ENCODE measurements around the gene CRELD1.
"Not testable (repeated sequence)": the region's sequence is repeated elsewhere in the genome, so short reads cannot be mapped to it uniquely, and the experiment has no call there.

CRELD1 gene

GRCh38 chr3:9937486-9938238 lies 4.0 kb downstream of the CRELD1 start:
- no peak for DNase-seq
- peaks cover 24% of the 10 kb centered on the region for H3K4me1 Mint-ChIP-seq
- H3K9me3 Mint-ChIP-seq, result no peaks in the 10 kb centered on the region
- H3K36me3 Mint-ChIP-seq (ENCODE audit: low read depth), result peaks cover 9% of the 10 kb centered on the region
- no peaks in the 10 kb centered on the region for H3K27me3 Mint-ChIP-seq
- H3K4me3 Mint-ChIP-seq, result no peak overlapping the region
- ATAC-seq, result no peak
- no peak overlapping the region for H3K27ac Mint-ChIP-seq

- H3K27me3 Mint-ChIP-seq, result no peaks in the 10 kb centered on the region
- DNase-seq (no peak), ATAC-seq (no peak)
- no peaks in the 10 kb centered on the region for H3K9me3 Mint-ChIP-seq
- H3K4me3 Mint-ChIP-seq, result no peak overlapping the region
- no peak overlapping the region for H3K27ac Mint-ChIP-seq
- H3K4me1 Mint-ChIP-seq, result peaks cover 19% of the 10 kb centered on the region
- H3K36me3 Mint-ChIP-seq (ENCODE audit: low read depth), result peaks cover 9% of the 10 kb centered on the region
Measured at GRCh38 chr3:9938966-9939365, 5.3 kb downstream of the CRELD1 start.

- not testable (repeated sequence) for H3K4me1 Mint-ChIP-seq, H3K9me3 Mint-ChIP-seq
Measured at GRCh38 chr3:9939906-9940305, 6.3 kb downstream of the CRELD1 start.

GRCh38 chr3:9940746-9941145 lies 7.1 kb downstream of the CRELD1 start:
- DNase-seq (no peak), ATAC-seq (no peak)
- no peaks in the 10 kb centered on the region for H3K27me3 Mint-ChIP-seq
- no peak overlapping the region for H3K4me3 Mint-ChIP-seq
- H3K36me3 Mint-ChIP-seq (ENCODE audit: low read depth), result peaks cover 2% of the 10 kb centered on the region
- H3K4me1 Mint-ChIP-seq, result peaks cover 3% of the 10 kb centered on the region
- H3K27ac Mint-ChIP-seq, result no peak overlapping the region
- H3K9me3 Mint-ChIP-seq, result no peaks in the 10 kb centered on the region

More at GRCh38 chr3:9939906-9940305, 6.3 kb downstream of the CRELD1 start:
- not testable (repeated sequence) for H3K36me3 Mint-ChIP-seq (ENCODE audit: low read depth); DNase-seq; H3K27me3 Mint-ChIP-seq; H3K4me3 Mint-ChIP-seq; ATAC-seq; H3K27ac Mint-ChIP-seq

GRCh38 chr3:9942164-9942563 lies 8.5 kb downstream of the CRELD1 start:
- Mint-ChIP-seq H3K27ac (no peak overlapping the region), H3K27me3 (no peaks in the 10 kb centered on the region), H3K36me3 (ENCODE audit: low read depth) (peaks cover 2% of the 10 kb centered on the region), H3K4me3 (no peak overlapping the region), H3K4me1 (peaks cover 4% of the 10 kb centered on the region), H3K9me3 (no peaks in the 10 kb centered on the region)
- DNase-seq, result no peak
- no peak for ATAC-seq

- Mint-ChIP-seq H3K27ac (no peak overlapping the region), H3K36me3 (ENCODE audit: low read depth) (peaks cover 2% of the 10 kb centered on the region), H3K4me3 (no peak overlapping the region), H3K9me3 (no peaks in the 10 kb centered on the region), H3K27me3 (no peaks in the 10 kb centered on the region), H3K4me1 (peaks cover 4% of the 10 kb centered on the region)
- ATAC-seq, result no peak
- no peak for DNase-seq
Measured at GRCh38 chr3:9942934-9943690, 9.5 kb downstream of the CRELD1 start.

- H3K36me3 Mint-ChIP-seq (ENCODE audit: low read depth), result peaks cover 2% of the 10 kb centered on the region
- DNase-seq (no peak), ATAC-seq (no peak)
- no peaks in the 10 kb centered on the region for H3K9me3 Mint-ChIP-seq
- no peak overlapping the region for H3K4me3 Mint-ChIP-seq
- no peaks in the 10 kb centered on the region for H3K27me3 Mint-ChIP-seq
- no peak overlapping the region for H3K27ac Mint-ChIP-seq
- peaks cover 4% of the 10 kb centered on the region for H3K4me1 Mint-ChIP-seq
Measured at GRCh38 chr3:9944271-9944670, 10.6 kb downstream of the CRELD1 start.

GRCh38 chr3:9945358-9945757 lies 11.7 kb downstream of the CRELD1 start:
- ATAC-seq (no peak), DNase-seq (no peak)
- H3K4me3 Mint-ChIP-seq, result peak overlapping the region; percentile 44
- H3K9me3 Mint-ChIP-seq, result no peaks in the 10 kb centered on the region
- peaks cover 7% of the 10 kb centered on the region for H3K4me1 Mint-ChIP-seq
- H3K36me3 Mint-ChIP-seq (ENCODE audit: low read depth), result peaks cover 2% of the 10 kb centered on the region
- no peaks in the 10 kb centered on the region for H3K27me3 Mint-ChIP-seq
- H3K27ac Mint-ChIP-seq, result peak overlapping the region; percentile 63

GRCh38 chr3:9946112-9947024 lies 12.7 kb downstream of the CRELD1 start:
- H3K36me3 Mint-ChIP-seq (ENCODE audit: low read depth), result no peaks in the 10 kb centered on the region
- peak overlapping the region; percentile 80 for H3K4me3 Mint-ChIP-seq
- peak; percentile 81 for DNase-seq
- peak overlapping the region; percentile 73 for H3K27ac Mint-ChIP-seq
- peak; percentile 78 for ATAC-seq
- no peaks in the 10 kb centered on the region for H3K27me3 Mint-ChIP-seq
- peaks cover 16% of the 10 kb centered on the region for H3K4me1 Mint-ChIP-seq
- no peaks in the 10 kb centered on the region for H3K9me3 Mint-ChIP-seq

GRCh38 chr3:9947025-9947995 lies 13.7 kb downstream of the CRELD1 start:
- Mint-ChIP-seq H3K4me1 (peaks cover 22% of the 10 kb centered on the region), H3K4me3 (no peak overlapping the region), H3K36me3 (ENCODE audit: low read depth) (no peaks in the 10 kb centered on the region), H3K27ac (no peak overlapping the region), H3K9me3 (no peaks in the 10 kb centered on the region), H3K27me3 (no peaks in the 10 kb centered on the region)
- no peak for ATAC-seq
- no peak for DNase-seq

- no peaks in the 10 kb centered on the region for H3K9me3 Mint-ChIP-seq
- no peaks in the 10 kb centered on the region for H3K36me3 Mint-ChIP-seq (ENCODE audit: low read depth)
- H3K27me3 Mint-ChIP-seq, result no peaks in the 10 kb centered on the region
- H3K27ac Mint-ChIP-seq, result no peak overlapping the region
- ATAC-seq (no peak), DNase-seq (no peak)
- peaks cover 26% of the 10 kb centered on the region for H3K4me1 Mint-ChIP-seq
- H3K4me3 Mint-ChIP-seq, result no peak overlapping the region
Measured at GRCh38 chr3:9948586-9948985, 15.0 kb downstream of the CRELD1 start.

- Mint-ChIP-seq H3K36me3 (ENCODE audit: low read depth) (no peaks in the 10 kb centered on the region), H3K27ac (no peak overlapping the region), H3K9me3 (no peaks in the 10 kb centered on the region), H3K27me3 (no peaks in the 10 kb centered on the region), H3K4me1 (peaks cover 26% of the 10 kb centered on the region), H3K4me3 (no peak overlapping the region)
- ATAC-seq, result no peak
- DNase-seq, result no peak
Measured at GRCh38 chr3:9949115-9949514, 15.5 kb downstream of the CRELD1 start.

- no peak for DNase-seq
- Mint-ChIP-seq H3K27ac (no peak overlapping the region), H3K9me3 (no peaks in the 10 kb centered on the region), H3K27me3 (no peaks in the 10 kb centered on the region), H3K4me3 (no peak overlapping the region), H3K36me3 (ENCODE audit: low read depth) (no peaks in the 10 kb centered on the region), H3K4me1 (peaks cover 26% of the 10 kb centered on the region)
- ATAC-seq, result no peak
Measured at GRCh38 chr3:9949626-9950025, 16.0 kb downstream of the CRELD1 start.

All from activated naive CD8-positive, alpha-beta T cell treated with anti-CD3 and anti-CD28 coated beads, Interleukin-2, amount 50 U/mL, for 24 hours (primary cell).